Activated CD8-positive, alpha-beta T cell treated with anti-CD3 and anti-CD28 coated beads, Interleukin-2, amount 10 ng/mL, durations not matched to agents 7 days and 5 days (primary cell): Measurements from ENCODE around the gene PGGT1B. TPM values are rescaled to one million over a fixed set of nuclear protein-coding genes. Genes with fewer than 3 reads are reported as not detected.

Experiments used
- ATAC-seq: fragments of 150-1000 bp; cut with Tn5 transposase; one replicate; pipeline ENCODE4 v1.10.0; 2021; ENCODE audit warnings: moderate library complexity
- CTCF ChIA-PET: fragments of 350-600 bp; sonication (Branson Sonifier 250); formaldehyde crosslinking; loops from one replicate; lab custom pipeline; 2021; ENCODE audit warnings: antibody characterized with exemption; lab: Charles Lee
- POLR2A ChIA-PET: fragments of 350-600 bp; sonication (Branson Sonifier 250); formaldehyde crosslinking; loops from one replicate; lab custom pipeline; 2021; ENCODE audit warnings: antibody characterized with exemption; lab: Charles Lee
- DNase-seq: peaks from one replicate; pipeline ENCODE4 v3.0.0-alpha.2; 2020
- H3K27ac Mint-ChIP-seq: one replicate; pipeline ENCODE4 v1.8.0; 2021; ENCODE audit warnings: mild to moderate bottlenecking, mixed read lengths
- H3K27me3 Mint-ChIP-seq: one replicate; pipeline ENCODE4 v1.8.0; 2021; ENCODE audit warnings: low read depth, mixed read lengths
- H3K36me3 Mint-ChIP-seq: one replicate; pipeline ENCODE4 v1.8.0; 2021; ENCODE audit warnings: low read depth, mixed read lengths
- H3K4me1 Mint-ChIP-seq: one replicate; pipeline ENCODE4 v1.8.0; 2021; ENCODE audit warnings: low read depth, mixed read lengths
- H3K4me3 Mint-ChIP-seq: one replicate; pipeline ENCODE4 v1.8.0; 2021; ENCODE audit warnings: mild to moderate bottlenecking, mixed read lengths
- H3K9me3 Mint-ChIP-seq: one replicate; pipeline ENCODE4 v1.8.0; 2022; ENCODE audit warnings: mixed read lengths; ENCODE audit not compliant: insufficient read depth
- total RNA-seq, 2 experiments: library from RNA; stranded (reverse); gene quantifications; one replicate each; pipeline ENCODE4 v1.2.3, GENCODE V29; 2021

The PGGT1B gene
- 10 to 100 TPM; 26.1 to 28.6 TPM for total RNA-seq

GRCh38 chr5:115262321-115263077, at the start of gene PGGT1B:
TSS of gene PGGT1B (minus strand) at chr5:115262877. CDS start at chr5:115262851, 26 bp downstream.
- Mint-ChIP-seq H3K9me3 (no peaks in the 10 kb centered on the region), H3K27me3 (no peaks in the 10 kb centered on the region), H3K4me3 (peak within 1 kb of the TSS; percentile 84), H3K27ac (peak within 1 kb of the TSS; percentile 90), H3K36me3 (peaks cover 11% of the 10 kb centered on the region), H3K4me1 (peaks cover 32% of the 10 kb centered on the region)
- ChIA-PET POLR2A (interaction anchor here (0.6 to 2.1 kb wide), 5 partner anchors 11 to 194 kb away, joined by 3 to 7 read pairs (median 4); partner anchors contain the start of gene CCDC112), CTCF (interaction anchor here (0.8 to 1.6 kb wide), 6 partner anchors 12 to 165 kb away, joined by 3 to 4 read pairs (median 3); no protein-coding TSS in a partner anchor)
- ATAC-seq (peak; percentile 94), DNase-seq (peak; percentile 78)

GRCh38 chr5:115309751-115310370, 47.2 kb upstream of the PGGT1B start:
- Mint-ChIP-seq H3K36me3 (no peaks in the 10 kb centered on the region), H3K4me3 (no peak overlapping the region), H3K27ac (no peak overlapping the region), H3K27me3 (peaks cover 24% of the 10 kb centered on the region), H3K9me3 (no peaks in the 10 kb centered on the region), H3K4me1 (no peaks in the 10 kb centered on the region)
- DNase-seq (no peak), ATAC-seq (no peak)
- ChIA-PET POLR2A (no interaction called here), CTCF (interaction anchor here (0.7 to 7.7 kb wide), 13 partner anchors 9 to 759 kb away, joined by 3 to 96 read pairs (median 4); partner anchors contain the start of gene CCDC112)

- H3K27me3 Mint-ChIP-seq = peaks cover 24% of the 10 kb centered on the region
- ATAC-seq = no peak
- no peaks in the 10 kb centered on the region for H3K36me3 Mint-ChIP-seq
- H3K9me3 Mint-ChIP-seq = no peaks in the 10 kb centered on the region
- ChIA-PET CTCF (interaction anchor here (0.7 to 7.7 kb wide), 14 partner anchors 10 to 760 kb away, joined by 3 to 96 read pairs (median 4); partner anchors contain the start of gene CCDC112), POLR2A (no interaction called here)
- H3K4me1 Mint-ChIP-seq = no peaks in the 10 kb centered on the region
- H3K4me3 Mint-ChIP-seq = no peak overlapping the region
- no peak overlapping the region for H3K27ac Mint-ChIP-seq
- DNase-seq = no peak
Measured at GRCh38 chr5:115308815-115309214, 46.1 kb upstream of the PGGT1B start.

- Mint-ChIP-seq H3K36me3 (no peaks in the 10 kb centered on the region), H3K4me1 (no peaks in the 10 kb centered on the region), H3K27ac (no peak overlapping the region), H3K27me3 (peaks cover 30% of the 10 kb centered on the region), H3K4me3 (no peak overlapping the region), H3K9me3 (no peaks in the 10 kb centered on the region)
- ATAC-seq (no peak), DNase-seq (no peak)
- POLR2A ChIA-PET = no interaction called here
- CTCF ChIA-PET = interaction anchor here (0.6 to 7.7 kb wide), 3 partner anchors 44 to 269 kb away, joined by 3 to 96 read pairs (median 3); no protein-coding TSS in a partner anchor
Measured at GRCh38 chr5:115306011-115306536, 43.4 kb upstream of the PGGT1B start.

- ChIA-PET CTCF (no interaction called here), POLR2A (no interaction called here)
- ATAC-seq (no peak), DNase-seq (no peak)
- no peaks in the 10 kb centered on the region for H3K9me3 Mint-ChIP-seq
- no peaks in the 10 kb centered on the region for H3K4me1 Mint-ChIP-seq
- H3K36me3 Mint-ChIP-seq = no peaks in the 10 kb centered on the region
- peaks cover 36% of the 10 kb centered on the region for H3K27me3 Mint-ChIP-seq
- no peak overlapping the region for H3K4me3 Mint-ChIP-seq
- no peak overlapping the region for H3K27ac Mint-ChIP-seq
Measured at GRCh38 chr5:115304496-115304895, 41.8 kb upstream of the PGGT1B start.

GRCh38 chr5:115298811-115299210, 36.1 kb upstream of the PGGT1B start:
- ATAC-seq = no peak
- Mint-ChIP-seq H3K4me3 (no peak overlapping the region), H3K27me3 (peaks cover 42% of the 10 kb centered on the region), H3K27ac (no peak overlapping the region), H3K4me1 (peaks cover 5% of the 10 kb centered on the region), H3K9me3 (no peaks in the 10 kb centered on the region), H3K36me3 (no peaks in the 10 kb centered on the region)
- CTCF ChIA-PET = interaction anchor here (3.1 kb wide), 1 partner anchor 11 kb away, joined by 11 read pairs; no protein-coding TSS in a partner anchor
- no peak for DNase-seq
- POLR2A ChIA-PET = no interaction called here

GRCh38 chr5:115297031-115297430, 34.4 kb upstream of the PGGT1B start:
- peaks cover 45% of the 10 kb centered on the region for H3K27me3 Mint-ChIP-seq
- ATAC-seq (no peak), DNase-seq (no peak)
- peaks cover 5% of the 10 kb centered on the region for H3K4me1 Mint-ChIP-seq
- peak overlapping the region; percentile 27 for H3K4me3 Mint-ChIP-seq
- ChIA-PET POLR2A (interaction anchor here (2.6 kb wide), 1 partner anchor 35 kb away, joined by 7 read pairs; the partner anchor contains the start of gene PGGT1B), CTCF (interaction anchor here (0.7 to 3.1 kb wide), 2 partner anchors 13 to 300 kb away, joined by 4 to 11 read pairs; no protein-coding TSS in a partner anchor)
- no peak overlapping the region for H3K27ac Mint-ChIP-seq
- no peaks in the 10 kb centered on the region for H3K36me3 Mint-ChIP-seq
- H3K9me3 Mint-ChIP-seq = no peaks in the 10 kb centered on the region

GRCh38 chr5:115296124-115297022, 33.7 kb upstream of the PGGT1B start, which contains the start of gene CCDC112:
TSS of gene CCDC112 (minus strand) at chr5:115296654. CDS start at chr5:115296543, 111 bp downstream.
- ATAC-seq (peak; percentile 88), DNase-seq (peak; percentile 76)
- H3K27me3 Mint-ChIP-seq = peaks cover 47% of the 10 kb centered on the region
- CTCF ChIA-PET = interaction anchor here (0.6 to 3.1 kb wide), 2 partner anchors 13 to 199 kb away, joined by 3 to 11 read pairs; no protein-coding TSS in a partner anchor
- no peaks in the 10 kb centered on the region for H3K36me3 Mint-ChIP-seq
- POLR2A ChIA-PET = interaction anchor here (2.6 kb wide), 1 partner anchor 34 kb away, joined by 7 read pairs; the partner anchor contains the start of gene PGGT1B
- peaks cover 5% of the 10 kb centered on the region for H3K4me1 Mint-ChIP-seq
- no peak within 1 kb of the TSS for H3K27ac Mint-ChIP-seq
- no peaks in the 10 kb centered on the region for H3K9me3 Mint-ChIP-seq
- H3K4me3 Mint-ChIP-seq = peak within 1 kb of the TSS; percentile 67

GRCh38 chr5:115295777-115296123, 33.1 kb upstream of the PGGT1B start:
- Mint-ChIP-seq H3K27ac (no peak overlapping the region), H3K27me3 (peaks cover 46% of the 10 kb centered on the region), H3K4me1 (peaks cover 5% of the 10 kb centered on the region), H3K9me3 (no peaks in the 10 kb centered on the region), H3K4me3 (peak overlapping the region; percentile 67), H3K36me3 (no peaks in the 10 kb centered on the region)
- POLR2A ChIA-PET = interaction anchor here (2.6 kb wide), 1 partner anchor 33 kb away, joined by 7 read pairs; the partner anchor contains the start of gene PGGT1B
- CTCF ChIA-PET = interaction anchor here (0.6 to 3.1 kb wide), 2 partner anchors 14 to 198 kb away, joined by 3 to 11 read pairs; no protein-coding TSS in a partner anchor
- ATAC-seq (no peak), DNase-seq (no peak)

- POLR2A ChIA-PET = no interaction called here
- no peak for DNase-seq
- Mint-ChIP-seq H3K36me3 (no peaks in the 10 kb centered on the region), H3K4me3 (no peak overlapping the region), H3K9me3 (no peaks in the 10 kb centered on the region), H3K27ac (no peak overlapping the region), H3K4me1 (peaks cover 5% of the 10 kb centered on the region), H3K27me3 (peaks cover 37% of the 10 kb centered on the region)
- no peak for ATAC-seq
- CTCF ChIA-PET = no interaction called here
Measured at GRCh38 chr5:115291397-115291796, 28.7 kb upstream of the PGGT1B start.
